Common myeloid progenitor, CD34-positive (primary cell): Measurements from ENCODE around the gene TMEM273.

ENCODE experiments used
- CTCF ChIA-PET: fragments of 350-600 bp; sonication (Branson Sonifier 250); formaldehyde crosslinking; loops from one replicate; lab custom pipeline; 2021; ENCODE audit warnings: antibody characterized with exemption; lab: Charles Lee
- POLR2A ChIA-PET: fragments of 350-600 bp; sonication (Branson Sonifier 250); formaldehyde crosslinking; loops from one replicate; lab custom pipeline; 2021; ENCODE audit warnings: antibody characterized with exemption; lab: Charles Lee
- DNase-seq, 3 donors: peaks; one replicate each; pipeline versions ENCODE4 v3.0.0 to v3.0.0-alpha.2; 2013
- H3K27ac ChIP-seq, 2 experiments: 1 replicate in 1 of 2; 2 replicates in 1 of 2; pipeline ENCODE4 v1.7.0; 2013; ENCODE audit warnings: inconsistent platforms in 2 of 2, low read length in 2 of 2, mild to moderate bottlenecking in 2 of 2, low read depth in 1 of 2, moderate library complexity in 1 of 2; ENCODE audit not compliant: severe bottlenecking in 2 of 2, insufficient read depth in 1 of 2, poor library complexity in 1 of 2
- H3K27me3 ChIP-seq, 5 experiments: replicated peaks in 2 of 5; 1 replicate in 3 of 5; 2 replicates in 2 of 5; pipeline versions ENCODE4 v1.6.1 to v1.7.0; 2013; ENCODE audit warnings: low read length in 4 of 5, mild to moderate bottlenecking in 2 of 5, moderate library complexity in 2 of 5, inconsistent platforms in 1 of 5; ENCODE audit not compliant: insufficient read depth in 5 of 5, control insufficient read depth in 4 of 5
- H3K36me3 ChIP-seq, 4 experiments: 1 replicate in 2 of 4; 2 replicates in 2 of 4; pipeline versions ENCODE4 v1.6.1 to v1.7.0; 2013; ENCODE audit warnings: low read length in 3 of 4, control low read depth in 1 of 4, mild to moderate bottlenecking in 1 of 4; ENCODE audit not compliant: control insufficient read depth in 4 of 4, insufficient read depth in 4 of 4
- H3K4me1 ChIP-seq, 4 experiments: 1 replicate in 3 of 4; 2 replicates in 1 of 4; pipeline versions ENCODE4 v1.6.1 to v1.7.1; 2013; ENCODE audit warnings: low read length in 3 of 4, mild to moderate bottlenecking in 3 of 4, control low read depth in 1 of 4, inconsistent platforms in 1 of 4, moderate library complexity in 1 of 4; ENCODE audit not compliant: control insufficient read depth in 4 of 4, insufficient read depth in 4 of 4; ENCODE audit errors: control extremely low read depth in 1 of 4
- H3K4me3 ChIP-seq, 7 experiments: 1 replicate in 4 of 7; 2 replicates in 3 of 7; pipeline versions ENCODE4 v1.5.1 to v1.7.0; 2013; ENCODE audit warnings: mild to moderate bottlenecking in 7 of 7, low read length in 6 of 7, moderate library complexity in 6 of 7, inconsistent platforms in 2 of 7, low read depth in 2 of 7, control low read depth in 1 of 7; ENCODE audit not compliant: insufficient read depth in 4 of 7, control insufficient read depth in 1 of 7; ENCODE audit errors: extremely low read depth in 1 of 7
- H3K9me3 ChIP-seq, 5 experiments: 1 replicate in 4 of 5; 2 replicates in 1 of 5; pipeline versions ENCODE4 v1.6.1 to v1.7.1; 2013; ENCODE audit warnings: low read length in 4 of 5, mild to moderate bottlenecking in 2 of 5, inconsistent platforms in 1 of 5, low read depth in 1 of 5, moderate library complexity in 1 of 5; ENCODE audit not compliant: control insufficient read depth in 4 of 5, insufficient read depth in 2 of 5; ENCODE audit errors: control extremely low read depth in 1 of 5
- WGBS: methylation state at CpG from one replicate; pipeline ENCODE4 v1.1.5; 2013; ENCODE audit not compliant: insufficient coverage; 5-methylcytosine and 5-hydroxymethylcytosine counted together

Gene TMEM273

GRCh38 chr10:49207936-49208487, 19.8 kb upstream of the TMEM273 start:
- no peak overlapping the region for H3K27ac ChIP-seq
- peaks cover 0 to 10% (median 3%) of the 10 kb centered on the region in 4 experiments for H3K4me1 ChIP-seq
- no peaks in the 10 kb centered on the region for H3K36me3 ChIP-seq
- ChIA-PET POLR2A (interaction anchor here (0.8 kb wide), 1 partner anchor 12 kb away, joined by 4 read pairs; no protein-coding TSS in a partner anchor), CTCF (no interaction called here)
- WGBS = 96% methylated on average over 9 of the region's 9 CpGs
- DNase-seq = no peak
- no peaks in the 10 kb centered on the region for H3K27me3 ChIP-seq
- peaks cover 0 to 3% (median 0%) of the 10 kb centered on the region in 5 experiments for H3K9me3 ChIP-seq
- H3K4me3 ChIP-seq = no peak overlapping the region

GRCh38 chr10:49207113-49207512, 18.9 kb upstream of the TMEM273 start:
- Histone ChIP-seq H3K9me3 (peaks cover 0 to 3% (median 0%) of the 10 kb centered on the region in 5 experiments), H3K27me3 (no peaks in the 10 kb centered on the region), H3K27ac (no peak overlapping the region), H3K4me3 (no peak overlapping the region), H3K4me1 (peaks cover 0 to 4% (median under 1%) of the 10 kb centered on the region in 4 experiments), H3K36me3 (no peaks in the 10 kb centered on the region)
- DNase-seq = no peak
- POLR2A ChIA-PET = no interaction called here
- 100% methylated on average over 1 of the region's 3 CpGs for WGBS
- CTCF ChIA-PET = interaction anchor here (1.5 kb wide), 1 partner anchor 34 kb away, joined by 3 read pairs; no protein-coding TSS in a partner anchor

- no CpG with 5 or more reads among the region's 3 CpGs for WGBS
- Histone ChIP-seq H3K27me3 (no peaks in the 10 kb centered on the region), H3K4me3 (no peak overlapping the region), H3K9me3 (peaks cover 0 to 3% (median 0%) of the 10 kb centered on the region in 5 experiments), H3K36me3 (no peaks in the 10 kb centered on the region), H3K4me1 (no peaks in the 10 kb centered on the region), H3K27ac (no peak overlapping the region)
- DNase-seq = no peak
- ChIA-PET CTCF (interaction anchor here (1.5 to 1.6 kb wide), 2 partner anchors 27 to 33 kb away, joined by 3 to 4 read pairs; no protein-coding TSS in a partner anchor), POLR2A (interaction anchor here (0.5 kb wide), 1 partner anchor 560 kb away, joined by 3 read pairs; no protein-coding TSS in a partner anchor)
Observed at GRCh38 chr10:49205206-49205605, 17.0 kb upstream of the TMEM273 start.

GRCh38 chr10:49204119-49204518, 15.9 kb upstream of the TMEM273 start:
- Histone ChIP-seq H3K4me1 (no peaks in the 10 kb centered on the region), H3K4me3 (no peak overlapping the region), H3K27ac (no peak overlapping the region), H3K27me3 (no peaks in the 10 kb centered on the region), H3K36me3 (no peaks in the 10 kb centered on the region), H3K9me3 (peaks cover 0 to 3% (median 0%) of the 10 kb centered on the region in 5 experiments)
- no peak for DNase-seq
- CTCF ChIA-PET = no interaction called here
- WGBS = no CpG with 5 or more reads among the region's 1 CpG
- POLR2A ChIA-PET = no interaction called here

- WGBS = no CpG with 5 or more reads among the region's 1 CpG
- ChIA-PET POLR2A (interaction anchor here (0.6 kb wide), 1 partner anchor 315 kb away, joined by 3 read pairs; no protein-coding TSS in a partner anchor), CTCF (interaction anchor here (1.3 kb wide), 1 partner anchor 13 kb away, joined by 7 read pairs; the partner anchor contains the start of gene TMEM273)
- no peaks in the 10 kb centered on the region for H3K4me1 ChIP-seq
- no peak overlapping the region for H3K4me3 ChIP-seq
- no peaks in the 10 kb centered on the region for H3K27me3 ChIP-seq
- no peak for DNase-seq
- H3K36me3 ChIP-seq = no peaks in the 10 kb centered on the region
- H3K27ac ChIP-seq = no peak overlapping the region
- H3K9me3 ChIP-seq = peaks cover 0 to 3% (median 0%) of the 10 kb centered on the region in 5 experiments
Observed at GRCh38 chr10:49202266-49202665, 14.1 kb upstream of the TMEM273 start.

GRCh38 chr10:49200854-49201253, 12.7 kb upstream of the TMEM273 start:
- POLR2A ChIA-PET = no interaction called here
- no peak for DNase-seq
- Histone ChIP-seq H3K27me3 (no peaks in the 10 kb centered on the region), H3K4me1 (no peaks in the 10 kb centered on the region), H3K27ac (no peak overlapping the region), H3K9me3 (peaks cover 0 to 3% (median 0%) of the 10 kb centered on the region in 5 experiments), H3K36me3 (no peaks in the 10 kb centered on the region), H3K4me3 (no peak overlapping the region)
- CTCF ChIA-PET = no interaction called here
- no CpG with 5 or more reads among the region's 2 CpGs for WGBS

GRCh38 chr10:49197171-49197570, 9.0 kb upstream of the TMEM273 start:
- Histone ChIP-seq H3K4me3 (no peak overlapping the region), H3K4me1 (no peaks in the 10 kb centered on the region), H3K9me3 (no peaks in the 10 kb centered on the region), H3K27me3 (no peaks in the 10 kb centered on the region), H3K27ac (no peak overlapping the region), H3K36me3 (no peaks in the 10 kb centered on the region)
- ChIA-PET CTCF (interaction anchor here (1.2 kb wide), 1 partner anchor 13 kb away, joined by 3 read pairs; no protein-coding TSS in a partner anchor), POLR2A (no interaction called here)
- 99% methylated on average over 5 of the region's 6 CpGs for WGBS
- no peak for DNase-seq
